HG02885 (cell line): Measurements from ENCODE around the gene LKAAEAR1.

Experiments
- ATAC-seq: cut with Tn5 transposase; IDR thresholded peaks from one replicate; pipeline ENCODE4 v1.9.1; 2021; ENCODE audit warnings: mild to moderate bottlenecking; ENCODE audit not compliant: unreplicated experiment, poor library complexity

The LKAAEAR1 gene

DNA sequence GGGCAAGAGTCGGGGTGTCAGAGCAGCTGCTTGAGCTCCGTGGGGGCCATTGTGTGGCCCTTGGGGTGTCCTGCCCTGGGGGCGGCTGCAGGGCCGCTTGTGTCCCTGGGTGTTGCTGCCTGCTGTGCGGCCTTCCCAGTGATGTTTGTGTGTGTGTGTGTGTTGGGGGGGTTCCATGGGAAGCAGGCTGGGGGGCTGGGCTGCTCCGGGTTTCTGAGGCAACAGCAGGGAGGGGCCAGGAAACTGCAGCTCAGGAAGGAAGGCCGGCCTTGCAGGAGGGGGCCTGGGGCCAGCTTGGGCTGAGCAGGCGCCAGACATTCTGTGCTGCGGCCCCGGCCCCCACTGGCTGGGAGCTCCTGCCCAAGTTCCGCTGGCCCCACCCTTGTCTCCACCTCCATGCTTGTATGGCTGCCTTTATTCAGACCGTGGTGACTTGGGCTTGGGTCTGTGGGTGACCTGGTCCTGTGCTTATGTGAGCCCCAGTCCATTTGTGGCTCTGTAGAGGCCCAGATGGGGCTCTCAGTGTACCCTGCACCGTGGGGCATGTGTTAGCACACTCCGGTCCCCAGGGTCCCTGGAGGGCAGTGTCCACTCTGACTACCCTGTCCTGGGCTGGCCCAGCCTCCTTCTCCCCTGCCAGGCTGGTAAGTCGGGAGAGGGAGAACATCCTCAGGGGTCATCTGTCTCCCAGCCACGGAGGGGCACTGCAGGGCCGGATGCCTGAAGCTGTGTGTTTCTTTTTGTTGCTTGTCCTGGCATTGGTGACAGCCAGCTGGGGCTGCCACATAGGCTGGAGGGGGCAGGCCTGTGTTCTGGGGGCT lies 30.1 kb downstream of the LKAAEAR1 start:
- no peak for ATAC-seq

GRCh38 chr20:64052987-64053840 lies 31.0 kb downstream of the LKAAEAR1 start:
- no peak for ATAC-seq

GRCh38 chr20:64052326-64052722 lies 31.9 kb downstream of the LKAAEAR1 start:
- no peak for ATAC-seq

DNA sequence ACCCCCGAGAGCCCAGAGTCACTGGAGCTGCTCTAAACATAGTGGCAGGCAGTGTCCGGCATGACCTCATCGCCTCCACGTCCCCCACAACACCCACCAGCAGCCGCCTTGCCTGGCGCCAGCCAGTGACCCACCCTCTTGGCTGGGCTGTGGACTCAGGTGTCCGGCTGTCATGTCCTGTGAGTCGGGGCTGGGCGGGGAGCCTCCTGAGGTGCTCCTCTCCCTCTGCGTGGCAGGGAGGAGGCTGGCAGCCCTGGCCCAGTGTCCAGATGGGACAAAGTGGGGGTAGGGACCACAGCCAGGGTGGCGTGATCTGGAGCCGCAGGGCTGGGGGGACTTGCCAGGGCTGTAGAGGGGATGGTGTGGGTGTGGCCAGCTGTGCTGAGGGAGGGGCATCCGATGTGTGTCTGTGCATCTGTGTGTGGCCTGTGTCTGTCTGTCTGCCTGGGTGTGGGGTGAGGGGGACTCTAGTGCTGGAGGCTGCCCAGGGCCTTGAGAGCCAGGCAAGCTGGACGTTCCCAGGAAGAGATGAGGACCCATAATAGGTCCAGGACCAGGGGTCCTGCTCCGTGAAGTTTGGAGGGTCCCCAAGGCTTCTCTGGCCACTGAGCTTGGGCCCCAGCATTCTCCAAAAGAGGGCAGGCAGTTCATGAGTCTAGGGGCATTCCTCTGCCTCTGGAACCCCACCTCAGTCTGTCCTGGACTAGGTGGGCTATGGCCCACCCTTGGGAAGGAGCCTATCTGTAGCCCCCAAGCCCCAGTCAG lies 32.5 kb downstream of the LKAAEAR1 start:
- no peak for ATAC-seq

- no peak for ATAC-seq
These were observed 33.2 kb downstream of the LKAAEAR1 start for GRCh38 chr20:64051033-64051452.

- ATAC-seq = no peak
These were observed 33.8 kb downstream of the LKAAEAR1 start for GRCh38 chr20:64050261-64051032.

DNA sequence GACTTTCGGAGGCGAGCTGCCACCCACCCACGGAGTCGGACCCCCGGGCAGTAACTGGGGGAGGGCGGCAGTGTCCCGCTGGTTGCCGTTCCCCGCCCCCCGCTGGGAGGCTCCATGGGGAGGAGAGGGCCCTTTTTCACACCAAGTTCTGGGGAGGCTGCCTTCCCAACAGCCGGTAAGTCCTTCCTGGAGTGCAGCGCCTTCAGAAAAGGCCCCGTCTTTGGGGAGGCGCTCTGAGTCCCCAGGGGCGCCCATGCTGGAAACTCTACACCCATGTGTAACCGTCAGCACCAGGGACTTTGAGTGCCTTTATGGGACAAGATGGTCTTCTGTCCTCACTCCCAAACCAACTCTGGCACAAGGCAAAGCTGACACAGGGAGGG lies 34.3 kb downstream of the LKAAEAR1 start:
- ATAC-seq = no peak

DNA sequence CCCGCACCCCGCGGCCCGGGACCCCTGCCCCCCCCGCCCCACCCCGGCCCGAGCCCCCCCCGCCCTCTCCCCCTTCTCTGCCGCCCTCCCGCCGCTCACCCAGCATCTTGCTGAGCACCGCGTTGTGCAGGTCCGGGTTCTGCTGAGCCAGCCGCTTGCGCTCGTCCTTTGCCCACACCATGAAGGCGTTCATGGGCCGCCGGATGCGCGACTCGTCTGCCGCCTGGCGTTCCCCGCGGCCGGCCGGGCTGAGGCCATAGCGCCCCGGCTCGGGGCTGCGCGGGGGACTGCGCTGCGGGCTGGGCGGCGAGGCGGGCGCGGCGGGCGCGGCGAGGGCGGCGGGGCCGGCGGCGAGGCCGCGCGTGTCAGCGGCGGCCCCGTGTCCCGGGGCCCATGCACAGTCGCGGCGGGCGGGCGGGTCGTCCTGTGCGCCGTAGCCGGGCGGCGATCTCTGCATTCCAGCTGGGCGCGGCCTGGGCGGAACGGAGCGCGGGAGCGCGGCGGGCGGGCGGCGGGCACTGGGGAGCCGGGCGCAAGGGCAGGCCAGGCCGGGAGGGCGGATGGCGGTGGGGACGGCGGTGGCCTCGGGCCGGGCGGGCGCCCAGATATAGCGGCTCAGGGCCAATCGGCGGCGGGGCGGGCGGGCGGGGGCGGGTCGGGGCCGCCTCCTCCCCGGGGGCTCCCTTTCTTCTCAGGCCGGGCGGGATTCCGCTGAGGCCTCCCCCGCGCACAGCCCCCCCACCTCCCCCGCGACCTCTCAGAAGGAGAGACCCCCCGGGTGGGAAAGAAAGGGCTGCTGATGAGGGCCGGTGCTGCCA lies 34.9 kb downstream of the LKAAEAR1 start, which contains the start of gene SOX18:
Gene SOX18, minus strand, starts transcription at position 580 of the 818 bp plus-strand sequence. Its CDS starts 123 bp downstream, at position 457.
- ATAC-seq = no peak

DNA sequence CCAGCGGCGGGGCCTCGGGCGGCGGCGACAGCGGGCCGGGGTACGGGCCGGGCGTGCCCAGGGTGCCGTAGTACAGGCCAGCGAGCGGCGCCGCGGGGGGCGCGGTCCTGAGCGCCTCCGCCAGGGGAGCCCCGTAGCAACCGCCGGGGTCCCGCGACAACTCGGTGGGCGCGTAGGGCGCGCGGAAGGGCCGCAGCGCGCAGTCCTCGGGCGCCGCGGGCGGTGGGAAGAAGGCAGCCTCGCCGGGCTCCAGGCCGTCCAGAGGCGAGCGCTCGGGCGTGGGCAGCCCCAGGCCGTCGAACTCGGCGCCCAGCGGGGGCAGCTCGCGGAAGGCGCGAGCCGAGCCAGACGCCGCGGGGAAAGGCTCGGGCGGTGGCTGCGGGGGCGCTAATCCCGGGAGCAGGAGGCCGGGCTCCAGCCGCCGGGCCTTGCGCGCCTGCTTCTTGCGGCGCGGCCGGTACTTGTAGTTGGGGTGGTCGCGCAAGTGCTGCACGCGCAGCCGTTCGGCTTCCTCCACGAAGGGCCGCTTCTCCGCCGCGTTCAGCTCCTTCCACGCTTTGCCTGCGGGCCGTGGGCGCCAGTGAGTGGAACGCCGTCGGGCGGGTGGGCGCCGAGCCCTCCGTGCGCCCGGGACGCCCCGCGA lies 35.7 kb downstream of the LKAAEAR1 start:
- no peak for ATAC-seq

DNA sequence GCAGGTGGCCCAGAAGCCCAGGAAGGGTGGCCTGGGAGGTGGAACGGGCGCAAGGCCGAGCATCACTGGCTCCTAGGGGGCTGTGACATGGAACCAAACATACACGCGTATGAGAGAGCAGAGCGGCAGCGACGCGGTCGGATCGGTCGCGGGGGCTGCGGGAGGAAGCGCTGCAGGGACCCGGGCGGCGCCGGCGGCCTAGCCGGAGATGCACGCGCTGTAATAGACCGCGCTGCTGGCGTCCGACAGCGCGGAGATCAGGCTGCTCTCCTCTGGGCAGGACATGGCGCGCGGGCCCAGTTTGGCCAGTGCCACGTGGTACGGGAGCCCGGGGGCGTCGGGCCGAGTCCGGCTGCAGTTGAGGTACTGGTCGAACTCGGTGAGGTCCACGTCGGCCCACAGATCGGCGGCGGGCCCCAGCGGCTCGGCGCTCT lies 36.2 kb downstream of the LKAAEAR1 start:
- no peak for ATAC-seq

- no peak for ATAC-seq
These were observed 37.2 kb downstream of the LKAAEAR1 start for GRCh38 chr20:64047046-64047389.

- no peak for ATAC-seq
These were observed 38.7 kb downstream of the LKAAEAR1 start for GRCh38 chr20:64045346-64046011.

DNA sequence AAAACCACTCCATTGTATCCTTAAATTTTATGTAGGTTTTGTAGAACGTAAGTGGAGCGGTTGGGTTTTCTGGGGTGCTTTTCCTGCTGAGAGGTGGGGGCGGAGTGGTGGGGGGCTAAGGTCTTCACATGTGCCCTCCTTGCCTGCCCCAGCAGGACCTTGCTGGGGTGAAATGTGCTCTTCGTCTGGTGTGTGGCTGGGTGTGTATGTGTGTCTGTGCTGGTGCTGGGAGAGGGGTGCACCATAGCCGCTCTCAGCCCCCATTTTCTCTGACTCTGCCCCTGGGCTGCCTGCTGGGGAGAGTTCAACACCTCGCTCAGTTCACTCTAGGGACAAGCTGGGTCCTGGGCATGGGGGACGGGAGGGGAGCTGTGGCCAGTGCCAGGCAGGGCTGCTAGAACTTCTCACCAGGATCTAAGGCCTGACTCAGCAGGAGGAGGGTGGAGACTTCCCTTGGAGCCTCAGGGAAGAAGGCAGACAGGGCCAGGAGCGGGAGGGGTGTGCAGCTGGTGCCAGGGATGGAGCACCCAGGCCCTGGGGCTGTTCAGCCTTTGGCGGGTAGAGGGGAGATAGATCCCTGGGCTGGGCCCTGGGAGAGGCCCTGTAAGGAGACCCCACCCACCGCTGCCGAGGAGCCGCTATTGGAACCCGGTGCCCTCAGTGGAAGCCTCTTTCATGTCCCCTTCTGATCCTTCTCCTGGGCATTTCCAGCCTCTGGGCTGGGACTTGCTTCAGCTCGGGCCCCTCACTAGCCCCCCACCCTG lies 39.5 kb downstream of the LKAAEAR1 start:
- no peak for ATAC-seq

DNA sequence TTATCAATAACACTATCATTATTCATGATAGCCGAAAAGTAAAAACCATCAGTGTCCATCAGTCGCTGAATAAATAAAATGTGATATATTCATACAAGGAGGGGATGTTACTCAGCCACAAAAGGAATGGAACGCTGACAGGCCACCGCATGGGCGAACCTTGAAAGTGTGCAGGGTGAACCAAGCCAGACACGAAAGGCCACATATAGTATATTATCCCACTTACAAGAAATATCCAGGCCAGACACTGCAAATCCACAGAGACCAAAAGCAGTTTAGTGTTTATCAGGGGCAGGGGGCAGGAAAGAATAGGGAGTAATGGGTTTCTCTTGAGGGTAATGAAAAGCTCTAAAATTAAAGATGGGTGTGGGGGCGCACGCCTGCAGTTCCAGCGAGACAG lies 40.4 kb downstream of the LKAAEAR1 start:
- no peak for ATAC-seq

DNA sequence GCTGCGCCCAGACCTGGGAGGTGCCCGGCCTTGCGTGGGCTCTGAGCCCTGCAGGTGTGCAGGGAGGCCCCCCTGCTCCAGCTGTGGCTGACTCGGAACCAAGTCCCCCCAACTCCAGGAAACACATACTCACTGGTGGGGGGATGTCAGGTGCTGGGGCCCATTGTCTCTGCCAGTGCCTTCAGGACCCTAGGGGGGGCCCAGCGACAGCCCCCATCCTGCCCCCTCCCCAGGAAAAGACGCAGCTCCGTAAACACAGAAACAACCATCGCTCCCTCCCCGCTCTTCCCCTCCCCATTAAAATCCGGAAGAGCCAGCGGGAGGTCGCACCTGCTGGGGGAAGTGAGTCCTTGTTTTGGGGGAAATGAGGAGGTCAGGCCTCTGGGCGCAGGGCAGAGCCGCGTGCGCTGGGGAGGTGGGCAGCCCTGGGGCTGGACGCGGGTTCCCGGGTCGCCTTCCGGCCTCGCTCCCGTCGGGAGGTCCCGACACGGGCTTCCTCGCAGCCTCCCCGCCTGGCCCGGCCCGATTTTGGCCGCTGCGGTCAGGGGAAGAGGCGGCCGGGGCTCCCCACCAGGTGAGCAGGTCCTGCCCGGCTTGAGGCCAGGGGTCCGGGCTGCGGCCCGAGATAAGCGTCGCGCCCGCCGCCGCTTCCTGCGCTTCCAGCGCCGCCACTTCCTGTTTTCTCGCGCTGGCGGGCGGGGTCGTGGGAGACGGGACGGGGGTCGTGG lies 42.0 kb downstream of the LKAAEAR1 start:
- ATAC-seq = no peak

GRCh38 chr20:64041781-64042053 lies 42.5 kb downstream of the LKAAEAR1 start:
- ATAC-seq = no peak
